ENCODE results near the gene XYLT1. TPM values are rescaled to one million over a fixed set of nuclear protein-coding genes. Genes with fewer than 3 reads are reported as not detected.

XYLT1 gene
- total RNA-seq, 1 experiment from 2014 or later: not detected

GRCh38 chr16:17515421-17516210 is 44.9 kb upstream of the XYLT1 start:
- no peak overlapping the region for H2AFZ ChIP-seq (ENCODE audit: low read length)
- H3K4me1 ChIP-seq (ENCODE audit: insufficient read depth, low read length): no peaks in the 10 kb centered on the region
- H3K36me3 ChIP-seq (ENCODE audit: low read depth, low read length): no peaks in the 10 kb centered on the region
- H4K20me1 ChIP-seq (ENCODE audit: low read length): no peaks in the 10 kb centered on the region
- no peak overlapping the region for H3K9ac ChIP-seq (ENCODE audit: low read length)
- intact Hi-C loops (cut with micrococcal nuclease): no loop called here
- no peak for DNase-seq
- H3K4me2 ChIP-seq (ENCODE audit: low read length): no peak overlapping the region
- H3K27me3 ChIP-seq (ENCODE audit: low read length): no peaks in the 10 kb centered on the region
- no peak for ATAC-seq
- no peaks in the 10 kb centered on the region for H3K9me2 ChIP-seq (replicated peaks; ENCODE audit: low read length)
- POLR2A ChIA-PET (ENCODE audit: unreplicated experiment): no interaction called here
- H3K4me3 ChIP-seq (ENCODE audit: low read length): no peak overlapping the region
- TF ChIP-seq, protein P1, sequence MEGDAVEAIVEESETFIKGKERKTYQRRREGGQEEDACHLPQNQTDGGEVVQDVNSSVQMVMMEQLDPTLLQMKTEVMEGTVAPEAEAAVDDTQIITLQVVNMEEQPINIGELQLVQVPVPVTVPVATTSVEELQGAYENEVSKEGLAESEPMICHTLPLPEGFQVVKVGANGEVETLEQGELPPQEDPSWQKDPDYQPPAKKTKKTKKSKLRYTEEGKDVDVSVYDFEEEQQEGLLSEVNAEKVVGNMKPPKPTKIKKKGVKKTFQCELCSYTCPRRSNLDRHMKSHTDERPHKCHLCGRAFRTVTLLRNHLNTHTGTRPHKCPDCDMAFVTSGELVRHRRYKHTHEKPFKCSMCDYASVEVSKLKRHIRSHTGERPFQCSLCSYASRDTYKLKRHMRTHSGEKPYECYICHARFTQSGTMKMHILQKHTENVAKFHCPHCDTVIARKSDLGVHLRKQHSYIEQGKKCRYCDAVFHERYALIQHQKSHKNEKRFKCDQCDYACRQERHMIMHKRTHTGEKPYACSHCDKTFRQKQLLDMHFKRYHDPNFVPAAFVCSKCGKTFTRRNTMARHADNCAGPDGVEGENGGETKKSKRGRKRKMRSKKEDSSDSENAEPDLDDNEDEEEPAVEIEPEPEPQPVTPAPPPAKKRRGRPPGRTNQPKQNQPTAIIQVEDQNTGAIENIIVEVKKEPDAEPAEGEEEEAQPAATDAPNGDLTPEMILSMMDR (conservative IDR thresholded peaks at IDR 0.05; ENCODE audit: low read depth, low read length): no peak
- TF ChIP-seq EZH2phosphoT487 (IDR thresholded peaks at IDR 0.05; ENCODE audit: borderline replicate concordance, low read length): no peak
- no peak for TF ChIP-seq EZH2 (IDR thresholded peaks at IDR 0.05; ENCODE audit: low read length, unreplicated experiment)
- no peaks in the 10 kb centered on the region for H3F3A ChIP-seq (ENCODE audit: low read length, unreplicated experiment)
- no peaks in the 10 kb centered on the region for H3K9me3 ChIP-seq (ENCODE audit: low read length)
- BruUV-seq (replicated peaks): no TSS peak
- no peaks in the 10 kb centered on the region for H3K79me2 ChIP-seq (ENCODE audit: low read length)
- CTCF ChIA-PET: no interaction called here
- H3K27ac ChIP-seq (ENCODE audit: low read length): no peak overlapping the region

DNA sequence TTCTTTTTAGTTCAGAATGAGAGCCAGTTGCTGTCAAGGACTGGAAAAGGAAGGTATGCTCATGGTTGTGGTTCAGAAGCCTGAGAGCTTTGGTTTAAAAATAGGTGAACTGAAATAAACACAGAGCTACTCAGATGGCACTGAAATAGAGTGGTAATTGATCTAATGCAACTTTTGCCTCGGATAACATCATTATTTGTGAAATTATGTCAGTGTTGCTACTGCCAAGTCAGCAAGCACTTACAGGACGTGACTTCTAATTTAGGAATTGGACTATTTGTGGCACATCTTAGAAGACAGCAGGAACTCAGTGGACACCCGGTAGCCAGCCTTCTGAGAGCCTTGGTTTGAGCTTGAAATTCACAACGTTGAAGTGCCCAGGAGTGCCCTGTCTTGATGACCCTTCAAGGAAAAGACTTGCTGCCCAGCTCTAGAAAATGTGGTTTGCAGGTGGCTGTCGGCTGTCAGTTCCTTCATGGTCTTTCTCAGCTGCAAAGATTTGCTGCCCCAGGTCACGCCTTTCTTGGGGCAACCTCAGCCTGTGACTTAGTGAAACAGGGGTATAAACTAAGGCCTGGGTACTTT is 42.0 kb upstream of the XYLT1 start:
- Histone ChIP-seq H3K79me2 (ENCODE audit: low read length) (no peaks in the 10 kb centered on the region), H2AFZ (ENCODE audit: low read length) (no peak overlapping the region), H3K36me3 (ENCODE audit: low read depth, low read length) (no peaks in the 10 kb centered on the region), H3K27me3 (ENCODE audit: low read length) (no peaks in the 10 kb centered on the region), H3K27ac (ENCODE audit: low read length) (no peak overlapping the region), H3F3A (ENCODE audit: low read length, unreplicated experiment) (no peaks in the 10 kb centered on the region), H3K4me2 (ENCODE audit: low read length) (no peak overlapping the region), H3K9me3 (ENCODE audit: low read length) (no peaks in the 10 kb centered on the region), H3K4me1 (ENCODE audit: insufficient read depth, low read length) (no peaks in the 10 kb centered on the region), H4K20me1 (ENCODE audit: low read length) (no peaks in the 10 kb centered on the region), H3K9ac (ENCODE audit: low read length) (no peak overlapping the region), H3K9me2 (replicated peaks; ENCODE audit: low read length) (no peaks in the 10 kb centered on the region), H3K4me3 (ENCODE audit: low read length) (no peak overlapping the region)
- BruUV-seq (replicated peaks): no TSS peak
- ChIA-PET CTCF (no interaction called here), POLR2A (ENCODE audit: unreplicated experiment) (no interaction called here)
- TF ChIP-seq, protein P1 (conservative IDR thresholded peaks at IDR 0.05; ENCODE audit: low read depth, low read length): no peak
- TF ChIP-seq EZH2 (IDR thresholded peaks at IDR 0.05; ENCODE audit: low read length, unreplicated experiment) (no peak), EZH2phosphoT487 (IDR thresholded peaks at IDR 0.05; ENCODE audit: borderline replicate concordance, low read length) (no peak)
- intact Hi-C loops (cut with micrococcal nuclease): no loop called here
- ATAC-seq (no peak), DNase-seq (no peak)

GRCh38 chr16:17511340-17511739 is 40.6 kb upstream of the XYLT1 start:
- Histone ChIP-seq H3K27ac (ENCODE audit: low read length) (no peak overlapping the region), H3F3A (ENCODE audit: low read length, unreplicated experiment) (no peaks in the 10 kb centered on the region), H3K9me2 (replicated peaks; ENCODE audit: low read length) (no peaks in the 10 kb centered on the region), H3K4me2 (ENCODE audit: low read length) (no peak overlapping the region), H2AFZ (ENCODE audit: low read length) (no peak overlapping the region), H3K4me3 (ENCODE audit: low read length) (no peak overlapping the region), H4K20me1 (ENCODE audit: low read length) (no peaks in the 10 kb centered on the region), H3K9ac (ENCODE audit: low read length) (no peak overlapping the region), H3K9me3 (ENCODE audit: low read length) (no peaks in the 10 kb centered on the region), H3K27me3 (ENCODE audit: low read length) (no peaks in the 10 kb centered on the region), H3K79me2 (ENCODE audit: low read length) (no peaks in the 10 kb centered on the region), H3K36me3 (ENCODE audit: low read depth, low read length) (no peaks in the 10 kb centered on the region), H3K4me1 (ENCODE audit: insufficient read depth, low read length) (no peaks in the 10 kb centered on the region)
- no peak for ATAC-seq
- no TSS peak for BruUV-seq (replicated peaks)
- no peak for DNase-seq
- POLR2A ChIA-PET (ENCODE audit: unreplicated experiment): no interaction called here
- TF ChIP-seq EZH2 (IDR thresholded peaks at IDR 0.05; ENCODE audit: low read length, unreplicated experiment) (no peak), EZH2phosphoT487 (IDR thresholded peaks at IDR 0.05; ENCODE audit: borderline replicate concordance, low read length) (no peak)
- TF ChIP-seq, protein P1 (conservative IDR thresholded peaks at IDR 0.05; ENCODE audit: low read depth, low read length): no peak
- CTCF ChIA-PET: no interaction called here
- intact Hi-C loops (cut with micrococcal nuclease): no loop called here
